ENCODE measurements around the gene DYNLT1. TPM values are rescaled to one million over a fixed set of nuclear protein-coding genes. Genes with fewer than 3 reads are reported as not detected.
A peak's percentile ranks its signal among the peaks of the same experiment; 100 is the strongest.
"Not testable (repeated sequence)": the region's sequence is repeated elsewhere in the genome, so short reads cannot be mapped to it uniquely, and the experiment has no call there.

Gene DYNLT1
- total and polyA plus RNA-seq, 4 donors: 78.6 to 211 (median 90.2) TPM

DNA sequence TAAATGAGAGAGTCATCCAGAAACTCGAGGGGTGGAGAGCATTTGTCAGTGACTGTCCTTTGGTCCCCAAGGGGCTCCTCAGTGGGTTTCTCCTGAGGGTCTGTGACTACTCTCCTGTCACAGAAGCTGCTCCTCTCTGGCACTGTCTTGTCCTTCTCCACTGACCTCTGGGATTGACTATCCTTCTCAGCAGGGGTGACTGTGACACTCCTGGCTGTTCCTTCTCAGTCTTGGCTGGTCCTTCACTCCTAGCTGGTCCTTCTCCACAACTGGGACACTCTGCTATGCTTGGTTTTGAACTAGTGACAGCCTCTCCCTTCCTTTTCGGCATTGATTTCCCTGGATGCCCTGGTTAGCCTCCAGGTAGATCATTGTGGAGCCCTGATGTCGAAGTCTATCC lies 33.5 kb downstream of the DYNLT1 start:
- Histone ChIP-seq H3K9me3 (ENCODE audit: control insufficient read depth, low read length) (no peaks in the 10 kb centered on the region), H3K27ac (ENCODE audit: low read depth in 1 of 2, low read length in 2 of 2) (no peak overlapping the region), H3K4me1 (ENCODE audit: control insufficient read depth in 1 of 2, insufficient read depth in 2 of 2, low read length in 2 of 2) (no peaks in the 10 kb centered on the region), H3K36me3 (ENCODE audit: control insufficient read depth in 1 of 2, insufficient read depth in 2 of 2, low read length in 1 of 2) (peaks cover 0 to 4% of the 10 kb centered on the region in 2 donors), H3K27me3 (ENCODE audit: control insufficient read depth in 1 of 2, insufficient read depth in 2 of 2, low read length in 1 of 2) (no peaks in the 10 kb centered on the region), H3K4me3 (ENCODE audit: low read length in 2 of 2) (no peak overlapping the region)
- DNase-seq: no peak
- no peak for ATAC-seq (ENCODE audit: low FRiP score)
- intact Hi-C loops (cut with DNase I): no loop called here
- WGBS, 2 donors: 21 to 57% methylated on average over 3 of the region's 3 CpGs

DNA sequence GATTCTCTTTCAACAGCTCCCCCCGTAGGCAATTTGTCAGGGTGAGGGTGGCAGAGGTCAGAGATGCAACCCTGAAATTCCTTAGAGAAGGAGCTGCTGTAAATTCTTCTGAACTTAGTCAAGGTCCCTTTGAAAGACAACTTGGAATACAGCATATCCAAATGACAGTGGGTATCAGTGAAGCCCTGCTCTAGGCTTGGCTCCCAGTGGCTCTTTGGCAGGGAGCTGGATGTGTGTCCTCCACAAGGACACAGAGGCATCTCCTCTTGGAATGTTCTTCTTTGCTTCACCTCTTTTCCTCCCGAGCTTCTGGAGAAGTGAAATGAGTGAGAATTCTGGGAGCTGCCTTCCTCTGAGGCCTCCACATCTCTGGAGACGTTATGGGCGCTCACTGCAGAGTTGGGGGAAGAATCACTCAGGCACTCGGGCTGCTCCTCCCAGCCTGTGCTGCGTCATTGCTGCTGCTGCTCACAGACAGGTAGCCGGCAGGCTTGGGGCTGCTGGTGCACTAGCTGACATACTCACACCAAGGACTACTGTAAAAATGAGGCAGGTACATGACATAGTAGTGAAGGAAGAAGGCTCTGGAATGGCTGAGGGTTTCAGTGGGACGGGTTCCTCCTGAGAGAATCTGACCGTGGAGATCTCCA lies 34.1 kb downstream of the DYNLT1 start:
- Histone ChIP-seq H3K4me1 (ENCODE audit: control insufficient read depth in 1 of 2, insufficient read depth in 2 of 2, low read length in 2 of 2) (no peaks in the 10 kb centered on the region), H3K27me3 (ENCODE audit: control insufficient read depth in 1 of 2, insufficient read depth in 2 of 2, low read length in 1 of 2) (no peaks in the 10 kb centered on the region), H3K9me3 (ENCODE audit: control insufficient read depth, low read length) (no peaks in the 10 kb centered on the region), H3K36me3 (ENCODE audit: control insufficient read depth in 1 of 2, insufficient read depth in 2 of 2, low read length in 1 of 2) (peaks cover 0 to 4% of the 10 kb centered on the region in 2 donors), H3K27ac (ENCODE audit: low read depth in 1 of 2, low read length in 2 of 2) (no peak overlapping the region), H3K4me3 (ENCODE audit: low read length in 2 of 2) (no peak overlapping the region)
- 75 to 80% methylated on average over 9 of the region's 9 CpGs for WGBS, 2 donors
- intact Hi-C loops (cut with DNase I): no loop called here
- DNase-seq (no peak), ATAC-seq (ENCODE audit: low FRiP score) (no peak)

DNA sequence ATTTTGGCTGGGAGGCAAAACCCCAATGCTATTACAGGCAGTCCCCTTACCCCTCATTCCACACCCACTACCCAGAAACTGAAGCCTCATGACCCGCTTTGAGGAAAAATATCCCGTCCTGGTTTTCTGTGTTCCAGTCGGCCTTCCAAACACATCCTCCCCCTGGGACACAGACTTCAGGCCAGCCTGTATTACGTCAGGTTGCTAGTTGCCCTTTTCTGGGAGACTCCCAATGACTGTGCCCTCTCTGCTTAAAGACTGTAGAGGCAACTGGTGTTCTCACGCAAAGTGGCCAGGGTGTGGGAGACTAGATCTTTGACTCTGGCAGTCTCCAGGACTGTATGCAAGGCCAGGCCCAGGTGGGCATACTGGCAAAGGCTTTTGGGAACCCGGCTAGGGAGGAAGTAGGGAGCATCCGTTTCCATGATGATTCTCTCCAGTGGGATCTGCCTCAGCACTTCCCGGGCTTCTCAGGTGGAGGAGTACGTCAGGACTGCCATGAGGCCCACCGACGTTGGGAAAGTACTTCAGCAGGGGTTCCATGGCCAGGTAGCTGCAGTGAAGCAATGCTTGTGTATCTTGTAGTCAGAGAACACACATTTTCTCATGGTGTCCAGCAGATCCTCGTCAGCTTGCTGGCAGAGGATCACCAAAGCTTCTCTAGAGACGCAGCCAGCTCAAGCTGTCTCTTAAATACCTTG lies 34.9 kb downstream of the DYNLT1 start:
- H3K36me3 ChIP-seq (ENCODE audit: control insufficient read depth in 1 of 2, insufficient read depth in 2 of 2, low read length in 1 of 2): peaks cover 0 to 4% of the 10 kb centered on the region in 2 donors
- no peaks in the 10 kb centered on the region for H3K9me3 ChIP-seq (ENCODE audit: control insufficient read depth, low read length)
- 58 to 69% methylated on average over 13 of the region's 13 CpGs for WGBS, 2 donors
- no peak overlapping the region for H3K27ac ChIP-seq (ENCODE audit: low read depth in 1 of 2, low read length in 2 of 2)
- peak; percentile 67 for ATAC-seq (ENCODE audit: low FRiP score)
- no peak overlapping the region for H3K4me3 ChIP-seq (ENCODE audit: low read length in 2 of 2)
- DNase-seq: no peak
- no peaks in the 10 kb centered on the region for H3K4me1 ChIP-seq (ENCODE audit: control insufficient read depth in 1 of 2, insufficient read depth in 2 of 2, low read length in 2 of 2)
- no peaks in the 10 kb centered on the region for H3K27me3 ChIP-seq (ENCODE audit: control insufficient read depth in 1 of 2, insufficient read depth in 2 of 2, low read length in 1 of 2)
- intact Hi-C loops (cut with DNase I): loop anchor here in 1 of 2 donors (5.0 to 10.0 kb wide), 2 partner anchors 75 to 392 kb away; no protein-coding TSS in a partner anchor

DNA sequence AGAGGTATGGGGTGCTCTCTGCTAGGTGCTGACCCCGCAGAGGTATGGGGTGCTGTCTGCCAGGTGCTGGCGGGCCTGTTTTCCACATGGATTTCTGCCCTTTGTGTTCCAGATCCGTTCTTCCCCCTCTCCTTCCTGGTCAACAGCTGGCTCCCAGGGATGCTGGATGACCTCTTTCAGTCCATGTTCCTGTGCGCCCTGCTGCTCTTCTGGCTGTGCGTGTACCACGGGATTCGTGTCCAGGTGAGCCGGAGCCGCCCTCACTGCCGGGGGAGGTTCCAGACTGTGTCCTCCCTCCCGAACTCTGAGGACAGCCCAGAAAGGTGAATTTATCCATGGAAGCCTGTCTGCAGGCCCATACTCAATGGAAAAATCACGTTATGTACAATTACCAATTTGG lies 36.3 kb downstream of the DYNLT1 start:
- Histone ChIP-seq H3K9me3 (ENCODE audit: control insufficient read depth, low read length) (no peaks in the 10 kb centered on the region), H3K27ac (ENCODE audit: low read depth in 1 of 2, low read length in 2 of 2) (no peak overlapping the region), H3K4me1 (ENCODE audit: control insufficient read depth in 1 of 2, insufficient read depth in 2 of 2, low read length in 2 of 2) (no peaks in the 10 kb centered on the region), H3K36me3 (ENCODE audit: control insufficient read depth in 1 of 2, insufficient read depth in 2 of 2, low read length in 1 of 2) (peaks cover 0 to 4% of the 10 kb centered on the region in 2 donors), H3K27me3 (ENCODE audit: control insufficient read depth in 1 of 2, insufficient read depth in 2 of 2, low read length in 1 of 2) (no peaks in the 10 kb centered on the region), H3K4me3 (ENCODE audit: low read length in 2 of 2) (no peak overlapping the region)
- intact Hi-C loops (cut with DNase I): loop anchor here in 1 of 2 donors (5.0 to 10.0 kb wide), 2 partner anchors 77 to 391 kb away; no protein-coding TSS in a partner anchor
- DNase-seq: no peak
- ATAC-seq (ENCODE audit: low FRiP score): no peak
- 92% methylated on average over 12 of the region's 12 CpGs for WGBS, 2 donors

DNA sequence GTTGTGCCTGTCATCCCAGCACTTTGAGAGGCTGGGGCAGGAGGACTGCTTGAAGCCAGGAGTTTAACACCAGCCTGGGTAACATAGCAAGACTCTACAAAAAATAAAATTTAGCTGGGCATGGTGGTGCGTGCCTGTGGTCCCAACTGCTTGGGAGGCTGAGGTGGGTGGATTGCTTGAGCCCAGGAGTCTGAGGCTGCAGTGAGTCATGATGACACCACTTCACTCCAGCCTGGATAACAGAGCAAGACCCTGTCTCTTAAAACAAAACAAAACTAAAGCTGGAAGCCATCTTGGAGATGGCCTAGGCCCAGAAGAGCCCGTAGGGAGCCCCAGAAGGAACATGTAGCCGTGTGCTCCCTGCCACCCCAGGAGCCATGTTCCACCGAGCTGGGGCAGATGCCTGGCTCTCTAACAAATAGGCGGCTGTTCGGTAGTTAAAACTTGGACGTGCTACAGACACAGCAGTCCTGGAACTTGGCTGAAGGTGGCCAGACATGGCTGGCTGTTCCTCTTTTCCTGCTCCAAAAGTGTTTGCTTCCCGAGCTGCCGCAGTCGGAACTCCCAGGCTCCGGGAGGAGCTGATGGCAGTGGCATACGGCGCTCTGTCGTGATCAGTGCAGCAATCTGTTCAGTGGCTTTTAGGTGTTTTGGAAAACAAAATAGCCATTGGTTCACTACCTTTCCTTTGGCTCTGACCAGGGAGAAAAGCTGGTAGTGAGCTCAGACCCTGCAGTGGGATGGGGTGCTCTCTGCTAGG lies 37.0 kb downstream of the DYNLT1 start:
- WGBS, 2 donors: 49 to 67% methylated on average over 14 of the region's 14 CpGs

DNA sequence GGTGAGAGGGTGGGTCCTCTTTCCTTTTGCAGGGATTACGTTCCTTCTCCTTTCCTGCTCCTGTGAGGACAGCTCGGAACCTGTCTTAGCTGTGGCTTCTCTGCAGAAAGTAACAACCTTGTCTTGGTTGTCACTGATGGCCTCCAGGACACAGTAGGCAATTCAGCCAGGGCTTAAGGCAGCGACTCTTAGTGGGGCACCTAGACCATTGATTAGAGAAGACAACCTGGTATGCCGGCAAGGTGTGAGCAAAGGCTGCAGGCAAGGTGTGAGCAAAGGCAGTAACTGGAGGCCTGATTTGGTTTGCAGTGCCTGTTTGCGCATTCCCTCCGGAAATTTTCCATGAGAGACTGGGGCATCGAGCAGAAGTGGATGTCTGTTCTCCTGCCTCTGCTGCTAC lies 37.6 kb downstream of the DYNLT1 start:
- Histone ChIP-seq H3K4me1 (ENCODE audit: control insufficient read depth in 1 of 2, insufficient read depth in 2 of 2, low read length in 2 of 2) (no peaks in the 10 kb centered on the region), H3K27ac (ENCODE audit: low read depth in 1 of 2, low read length in 2 of 2) (no peak overlapping the region), H3K27me3 (ENCODE audit: control insufficient read depth in 1 of 2, insufficient read depth in 2 of 2, low read length in 1 of 2) (no peaks in the 10 kb centered on the region), H3K4me3 (ENCODE audit: low read length in 2 of 2) (no peak overlapping the region), H3K9me3 (ENCODE audit: control insufficient read depth, low read length) (no peaks in the 10 kb centered on the region), H3K36me3 (ENCODE audit: control insufficient read depth in 1 of 2, insufficient read depth in 2 of 2, low read length in 1 of 2) (peaks cover 0 to 4% of the 10 kb centered on the region in 2 donors)
- intact Hi-C loops (cut with DNase I): loop anchor here in 1 of 2 donors (5.0 to 10.0 kb wide), 2 partner anchors 78 to 390 kb away; no protein-coding TSS in a partner anchor
- 96 to 98% methylated on average over 7 of the region's 7 CpGs for WGBS, 2 donors
- ATAC-seq (ENCODE audit: low FRiP score) (no peak), DNase-seq (no peak)

More for the DNA sequence above, 37.0 kb downstream of the DYNLT1 start:
- intact Hi-C loops (cut with DNase I): loop anchor here in 1 of 2 donors (5.0 to 10.0 kb wide), 2 partner anchors 77 to 390 kb away; no protein-coding TSS in a partner anchor
- DNase-seq (no peak), ATAC-seq (ENCODE audit: low FRiP score) (no peak)
- Histone ChIP-seq H3K9me3 (ENCODE audit: control insufficient read depth, low read length) (no peaks in the 10 kb centered on the region), H3K36me3 (ENCODE audit: control insufficient read depth in 1 of 2, insufficient read depth in 2 of 2, low read length in 1 of 2) (peaks cover 0 to 4% of the 10 kb centered on the region in 2 donors), H3K4me1 (ENCODE audit: control insufficient read depth in 1 of 2, insufficient read depth in 2 of 2, low read length in 2 of 2) (no peaks in the 10 kb centered on the region), H3K27ac (ENCODE audit: low read depth in 1 of 2, low read length in 2 of 2) (no peak overlapping the region), H3K4me3 (ENCODE audit: low read length in 2 of 2) (no peak overlapping the region), H3K27me3 (ENCODE audit: control insufficient read depth in 1 of 2, insufficient read depth in 2 of 2, low read length in 1 of 2) (no peaks in the 10 kb centered on the region)

DNA sequence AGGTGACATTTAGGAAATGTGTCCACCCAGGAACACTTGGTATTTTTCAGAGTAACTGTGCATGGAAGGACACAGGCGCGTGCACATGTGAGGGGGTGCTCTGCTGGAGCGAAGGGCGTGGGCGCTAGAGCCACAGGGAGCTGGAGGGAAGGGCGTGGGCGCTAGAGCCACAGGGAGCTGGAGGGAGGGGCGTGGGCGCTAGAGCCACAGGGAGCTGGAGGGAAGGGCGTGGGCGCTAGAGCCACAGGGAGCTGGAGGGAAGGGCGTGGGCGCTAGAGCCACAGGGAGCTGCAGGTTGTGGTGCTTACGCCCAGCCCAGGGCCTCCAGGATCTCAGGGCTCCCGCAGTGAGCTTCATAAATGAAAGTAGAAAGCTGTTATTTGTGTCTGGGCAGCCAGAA lies 38.5 kb downstream of the DYNLT1 start:
- intact Hi-C loops (cut with DNase I): loop anchor here in 1 of 2 donors (5.0 to 10.0 kb wide), 2 partner anchors 79 to 389 kb away; no protein-coding TSS in a partner anchor
- not testable (repeated sequence) for H3K4me1 ChIP-seq (ENCODE audit: control insufficient read depth in 1 of 2, insufficient read depth in 2 of 2, low read length in 2 of 2); H3K9me3 ChIP-seq (ENCODE audit: control insufficient read depth, low read length); H3K36me3 ChIP-seq (ENCODE audit: control insufficient read depth in 1 of 2, insufficient read depth in 2 of 2, low read length in 1 of 2); H3K4me3 ChIP-seq (ENCODE audit: low read length in 2 of 2); DNase-seq; H3K27me3 ChIP-seq (ENCODE audit: control insufficient read depth in 1 of 2, insufficient read depth in 2 of 2, low read length in 1 of 2); H3K27ac ChIP-seq (ENCODE audit: low read depth in 1 of 2, low read length in 2 of 2); ATAC-seq (ENCODE audit: low FRiP score)
- WGBS, 2 donors: 83 to 85% methylated on average over 15 of the region's 15 CpGs

DNA sequence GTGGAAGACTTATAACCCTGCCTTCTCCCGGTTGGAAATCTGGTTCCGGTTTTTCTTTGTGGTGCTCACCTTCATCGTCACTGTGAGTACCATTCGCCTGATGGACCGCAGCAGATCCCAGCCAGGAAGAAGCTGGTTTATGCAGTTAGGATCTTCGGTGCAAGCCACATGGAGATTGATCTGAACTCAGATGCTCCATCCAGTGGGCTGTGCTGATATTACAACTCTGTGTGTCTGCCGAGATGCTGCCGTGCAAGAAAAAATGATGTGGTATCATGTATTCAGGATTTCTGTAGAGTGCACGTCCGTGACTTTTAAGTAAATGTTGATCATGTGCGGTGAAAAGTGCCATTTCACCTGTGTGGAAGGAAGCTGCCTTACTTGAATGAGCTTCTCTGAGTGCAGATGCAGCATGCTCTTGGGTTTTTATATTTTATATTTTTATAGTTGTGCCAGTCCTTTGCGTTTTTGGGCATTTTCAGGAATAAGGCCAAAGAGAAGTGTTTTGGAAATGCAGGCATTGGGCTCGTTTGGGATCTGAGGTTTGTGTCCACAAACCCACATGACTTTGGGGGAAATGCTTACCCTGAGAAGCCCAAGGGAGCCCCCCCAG lies 39.2 kb downstream of the DYNLT1 start:
- WGBS, 2 donors: 30 to 35% methylated on average over 13 of the region's 13 CpGs
- Histone ChIP-seq H3K9me3 (ENCODE audit: control insufficient read depth, low read length) (no peaks in the 10 kb centered on the region), H3K27ac (ENCODE audit: low read depth in 1 of 2, low read length in 2 of 2) (no peak overlapping the region), H3K4me1 (ENCODE audit: control insufficient read depth in 1 of 2, insufficient read depth in 2 of 2, low read length in 2 of 2) (no peaks in the 10 kb centered on the region), H3K27me3 (ENCODE audit: control insufficient read depth in 1 of 2, insufficient read depth in 2 of 2, low read length in 1 of 2) (no peaks in the 10 kb centered on the region), H3K4me3 (ENCODE audit: low read length in 2 of 2) (no peak overlapping the region), H3K36me3 (ENCODE audit: control insufficient read depth in 1 of 2, insufficient read depth in 2 of 2, low read length in 1 of 2) (peaks cover 0 to 4% of the 10 kb centered on the region in 2 donors)
- DNase-seq: no peak
- ATAC-seq (ENCODE audit: low FRiP score): peak; percentile 73
- intact Hi-C loops (cut with DNase I): loop anchor here in 1 of 2 donors (5.0 to 10.0 kb wide), 2 partner anchors 79 to 388 kb away; no protein-coding TSS in a partner anchor

Measured in aorta (tissue), 5 donors.